CD4-positive, alpha-beta T cell treated with Interleukin-2 at 100 ng/mL for 4 hours (primary cell): Measurements from ENCODE around the gene MTF2.
"Not testable (repeated sequence)": the region's sequence is repeated elsewhere in the genome, so short reads cannot be mapped to it uniquely, and the experiment has no call there.

Experiments
- DNase-seq: peaks from one replicate; pipeline ENCODE4 v3.0.0-alpha.2; 2020; ENCODE audit warnings: low spot score

MTF2 gene

DNA sequence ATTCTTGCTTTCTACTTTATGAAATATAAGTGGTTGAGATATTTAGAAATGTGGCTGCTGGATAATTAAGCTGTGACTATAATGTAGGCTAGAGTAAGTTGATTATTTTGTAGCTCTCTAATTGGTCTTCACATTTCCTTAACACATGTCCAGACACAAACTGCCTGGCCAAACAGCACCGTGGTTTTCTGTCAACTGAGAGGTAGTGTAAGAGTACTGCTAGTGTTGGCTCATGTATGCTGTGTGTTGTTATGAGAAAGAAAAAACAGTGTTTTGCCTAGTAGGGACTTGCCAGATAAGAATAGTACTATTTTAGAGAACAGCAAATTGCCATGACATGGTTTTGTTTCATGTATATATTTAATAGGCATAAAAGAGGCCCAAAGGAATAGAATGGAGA, 64.1 kb downstream of the MTF2 start:
- DNase-seq, result no peak

DNA sequence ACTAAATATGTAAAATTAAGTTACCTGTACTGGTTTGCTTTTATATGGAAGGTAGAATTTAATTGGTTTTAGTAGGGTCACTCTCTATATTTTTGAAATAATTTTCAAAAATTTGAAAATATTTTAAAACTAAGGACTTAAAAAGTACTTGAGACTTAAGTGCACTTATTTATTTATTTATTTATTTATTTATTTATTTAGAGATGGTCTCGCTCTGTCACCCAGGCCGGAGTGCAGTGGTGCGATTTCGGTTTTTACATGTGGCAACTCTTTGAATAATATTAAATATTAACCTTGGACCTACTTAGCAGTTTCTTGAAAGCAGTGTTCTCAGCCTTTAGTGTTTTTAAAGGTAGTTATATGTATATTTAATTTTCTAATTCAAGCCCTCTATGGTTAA, 64.7 kb downstream of the MTF2 start:
- DNase-seq, result no peak

DNA sequence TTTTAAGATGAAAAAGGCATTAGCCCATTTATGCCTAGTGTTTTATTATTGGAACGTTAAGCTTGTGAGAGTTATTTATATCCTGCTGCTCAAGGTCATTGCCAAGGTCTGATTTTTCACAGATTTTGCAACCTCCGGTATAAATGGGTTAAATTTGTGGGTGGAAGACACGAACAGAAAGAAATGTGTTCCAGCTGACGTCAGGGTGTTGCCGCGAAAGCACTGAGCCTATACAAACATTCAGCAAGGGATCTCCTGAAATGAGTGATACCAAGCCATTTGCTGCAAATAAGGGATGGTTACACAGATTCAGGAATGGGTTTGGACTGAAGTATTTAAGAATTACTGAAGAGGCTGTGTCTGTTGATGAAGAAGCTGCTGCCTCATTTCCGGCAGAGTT, 68.9 kb downstream of the MTF2 start:
- DNase-seq, result no peak

DNA sequence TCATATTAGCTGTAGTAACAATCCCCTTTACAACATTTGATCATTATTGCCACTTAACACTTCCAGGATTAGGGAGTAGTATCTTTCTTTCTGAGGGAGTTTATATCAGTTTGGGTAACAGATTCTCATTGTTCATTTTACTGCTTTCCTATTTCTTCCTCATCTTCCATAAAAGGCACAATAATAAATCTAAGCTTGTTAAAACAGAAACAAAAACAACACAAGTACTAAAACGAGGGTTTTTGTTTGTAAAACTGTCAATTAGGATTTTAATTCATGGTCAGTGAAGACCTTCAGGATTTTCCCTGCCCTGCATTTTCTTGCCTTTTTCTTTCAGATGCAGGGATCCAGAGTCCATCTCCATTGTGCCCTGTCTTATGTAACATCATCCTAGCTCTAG, 71.6 kb downstream of the MTF2 start:
- no peak for DNase-seq

DNA sequence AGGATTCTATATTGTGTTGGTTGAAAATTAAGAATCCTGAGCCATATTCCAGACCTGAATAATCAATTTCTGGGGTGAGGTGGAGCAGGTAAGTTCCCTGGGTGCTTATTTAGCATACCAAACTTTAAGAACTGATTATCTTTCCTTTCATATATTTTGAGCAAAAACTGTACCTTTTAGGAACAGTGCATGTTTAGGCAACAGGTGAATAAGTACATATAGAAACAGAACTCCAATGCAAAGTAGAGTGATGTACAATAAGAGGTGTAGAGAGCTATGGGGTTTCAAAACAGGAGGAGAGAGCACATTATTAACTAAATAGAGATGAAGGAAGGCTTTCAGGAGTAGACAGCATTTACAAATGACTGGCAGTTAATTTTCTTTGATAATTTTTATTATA, 72.4 kb downstream of the MTF2 start:
- DNase-seq, result no peak

DNA sequence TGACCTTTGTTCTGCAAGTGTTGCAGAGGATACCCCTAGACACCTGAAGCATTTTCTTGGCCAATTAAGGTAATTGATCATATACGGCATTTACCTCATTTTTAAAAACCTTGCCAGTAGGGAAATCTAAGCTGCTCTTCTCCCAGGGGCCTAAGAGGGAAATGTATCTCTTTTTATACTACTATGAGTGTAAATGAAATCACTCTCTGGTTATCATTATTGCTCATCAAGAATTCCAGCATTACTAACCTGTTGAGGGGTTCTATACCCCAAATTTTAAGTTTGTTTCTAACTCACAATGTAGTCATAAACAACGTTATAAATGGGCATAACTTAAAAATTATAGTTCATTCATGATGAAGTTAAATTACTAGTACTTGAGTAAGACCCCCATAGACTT, 73.8 kb downstream of the MTF2 start:
- DNase-seq, result no peak

DNA sequence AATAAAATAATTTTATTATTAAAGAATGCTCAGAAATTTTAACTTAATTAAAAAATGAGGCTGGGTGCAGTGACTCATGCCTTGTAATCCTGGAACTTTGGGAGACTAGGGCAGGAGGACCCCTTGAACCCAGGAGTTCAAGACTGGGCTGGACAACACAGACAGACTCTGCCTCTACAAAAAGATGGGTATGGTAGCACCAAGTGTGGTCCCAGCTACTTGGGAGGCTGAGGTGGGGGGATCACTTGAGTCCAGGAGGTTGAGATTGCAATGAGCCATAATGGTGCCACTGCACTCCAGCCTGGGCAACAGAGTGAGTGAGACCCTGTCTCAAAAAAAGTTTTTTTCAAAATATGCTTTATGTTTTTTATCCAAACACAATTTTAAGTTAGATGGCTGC, 75.8 kb downstream of the MTF2 start:
- no peak for DNase-seq

DNA sequence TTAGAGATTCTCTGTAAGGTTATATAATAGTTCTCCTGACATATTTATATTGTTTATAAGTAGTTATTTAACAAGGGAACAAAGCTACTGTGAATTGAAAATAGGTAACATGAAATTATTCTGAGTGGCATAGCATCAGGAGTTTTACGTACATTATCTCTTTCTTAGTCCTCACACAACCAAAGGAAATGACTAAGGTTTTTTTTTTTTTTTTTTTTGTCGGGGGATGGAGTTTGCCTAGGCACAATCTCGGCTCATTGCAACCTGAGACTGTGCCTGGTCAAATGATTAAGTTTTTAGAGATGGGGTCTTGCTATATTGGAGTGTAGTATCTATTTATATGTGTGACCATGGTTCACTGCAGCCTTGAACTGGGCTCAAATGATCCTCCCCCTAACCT, 76.3 kb downstream of the MTF2 start:
- DNase-seq, result no peak

DNA sequence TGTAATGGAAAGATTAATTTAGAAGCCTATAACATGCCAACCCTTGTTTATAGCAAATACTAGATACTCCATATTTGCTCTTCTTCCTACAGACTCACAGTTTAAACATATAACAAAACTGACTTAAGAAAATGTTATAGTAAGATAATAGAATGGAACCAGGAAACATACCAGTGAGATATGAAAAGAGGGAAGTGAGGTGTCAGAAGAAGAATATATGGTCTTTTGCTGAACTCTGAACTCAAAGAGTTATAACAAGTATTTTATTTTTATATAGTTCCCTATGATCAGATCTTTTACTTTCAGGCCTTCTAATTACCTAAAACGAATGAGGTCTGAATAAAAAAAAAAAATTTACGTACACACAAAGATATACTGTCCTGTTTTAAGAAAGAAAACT, 80.3 kb downstream of the MTF2 start:
- no peak for DNase-seq

DNA sequence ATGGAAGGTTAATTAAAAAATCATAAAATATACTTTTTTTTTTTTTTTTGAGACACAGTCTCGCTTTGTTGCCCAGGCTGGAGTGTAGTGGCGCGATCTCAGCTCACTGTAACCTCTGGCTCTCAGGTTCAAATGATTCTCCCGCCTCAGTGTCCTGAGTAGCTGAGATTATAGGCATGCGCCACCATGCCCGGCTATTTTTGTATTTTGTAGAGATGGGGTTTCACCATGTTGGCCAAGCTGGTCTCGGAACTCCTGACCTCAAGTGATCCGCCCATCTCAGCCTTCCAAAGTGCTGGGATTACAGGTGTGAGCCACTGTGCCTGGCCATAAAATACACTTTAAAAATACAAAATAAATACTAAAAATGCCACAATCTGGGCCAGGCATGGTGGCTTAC, 84.2 kb downstream of the MTF2 start:
- DNase-seq, result not testable (repeated sequence)

DNA sequence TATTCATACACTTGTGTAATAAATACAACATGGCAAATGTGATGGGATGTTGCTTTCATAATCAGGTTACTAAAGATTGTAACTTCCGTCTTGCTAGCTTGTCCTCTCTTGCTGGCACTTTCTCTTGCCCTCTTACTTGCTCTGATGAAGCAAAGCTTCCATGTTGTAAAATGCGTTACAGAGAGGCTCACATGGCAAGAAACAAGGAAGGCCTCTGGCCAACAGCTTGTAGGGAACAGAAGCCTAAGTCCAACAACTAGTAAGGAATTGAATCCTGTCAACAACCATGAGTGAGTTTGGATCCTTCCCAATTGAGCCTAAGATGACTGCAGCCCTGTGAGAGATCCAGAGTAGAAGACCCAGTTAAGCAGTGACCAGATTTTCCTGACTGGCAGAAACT, 85.7 kb downstream of the MTF2 start:
- no peak for DNase-seq

DNA sequence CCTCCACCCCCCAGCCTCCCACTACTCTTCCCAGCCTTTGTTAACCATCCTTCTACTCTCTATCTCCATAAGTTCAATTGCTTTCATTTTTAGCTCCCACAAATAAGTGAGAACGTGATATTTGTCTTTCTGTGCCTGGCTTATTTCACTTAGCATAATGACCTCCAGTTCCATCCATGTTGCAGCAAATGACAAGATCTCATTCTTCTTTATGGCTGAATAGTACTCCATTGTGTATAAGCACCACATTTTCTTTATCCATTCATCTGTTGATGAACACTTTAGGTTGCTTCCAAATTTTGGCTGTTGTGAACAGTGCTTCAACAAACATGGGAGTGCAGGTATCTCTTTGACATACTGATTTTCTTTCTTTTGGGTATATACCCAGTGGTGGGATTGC, 86.8 kb downstream of the MTF2 start:
- not testable (repeated sequence) for DNase-seq

DNA sequence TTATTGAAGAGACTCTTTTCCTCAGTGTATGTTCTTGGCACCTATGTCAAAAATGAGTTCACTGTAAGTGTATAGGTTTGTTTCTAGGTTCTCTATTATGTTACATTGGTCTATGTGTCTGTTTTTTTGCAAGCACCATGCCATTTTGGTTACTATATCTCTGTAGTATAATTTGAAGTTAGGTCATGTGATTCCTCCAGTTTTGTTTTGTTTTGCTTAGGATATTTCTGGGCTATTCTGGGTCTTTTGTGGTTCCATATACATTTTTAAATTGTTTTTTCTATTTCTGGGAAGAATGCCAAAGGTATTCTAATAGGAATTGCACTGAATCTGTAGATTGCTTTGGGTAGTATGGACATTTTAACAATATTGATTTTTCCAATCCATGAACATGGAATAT, 87.9 kb downstream of the MTF2 start:
- DNase-seq, result no peak

DNA sequence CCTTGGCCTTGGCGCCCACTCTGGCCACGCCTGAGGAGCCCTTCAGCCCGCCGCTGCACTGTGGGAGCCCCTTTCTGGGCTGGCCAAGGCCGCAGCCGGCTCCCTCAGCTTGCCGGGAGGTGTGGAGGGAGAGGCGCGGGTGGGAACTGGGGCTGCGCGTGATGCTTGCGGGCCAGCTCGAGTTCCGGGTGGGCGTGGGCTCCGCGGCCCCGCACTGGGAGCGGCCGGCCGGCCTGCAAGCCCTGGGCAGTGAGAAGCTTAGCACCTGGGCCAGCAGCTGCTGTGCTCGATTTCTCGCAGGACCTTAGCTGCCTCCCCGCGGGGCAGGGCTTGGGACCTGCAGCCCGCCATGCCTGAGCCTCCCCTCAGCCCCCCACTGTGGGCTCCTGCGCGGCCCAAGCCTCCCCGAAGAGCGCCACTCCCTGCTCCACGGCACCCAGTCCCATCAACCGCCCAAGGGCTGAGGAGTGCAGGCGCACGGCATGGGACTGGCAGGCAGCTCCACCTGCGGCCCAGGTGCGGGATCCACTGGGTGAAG, 91.1 kb downstream of the MTF2 start:
- DNase-seq, result not testable (repeated sequence)

DNA sequence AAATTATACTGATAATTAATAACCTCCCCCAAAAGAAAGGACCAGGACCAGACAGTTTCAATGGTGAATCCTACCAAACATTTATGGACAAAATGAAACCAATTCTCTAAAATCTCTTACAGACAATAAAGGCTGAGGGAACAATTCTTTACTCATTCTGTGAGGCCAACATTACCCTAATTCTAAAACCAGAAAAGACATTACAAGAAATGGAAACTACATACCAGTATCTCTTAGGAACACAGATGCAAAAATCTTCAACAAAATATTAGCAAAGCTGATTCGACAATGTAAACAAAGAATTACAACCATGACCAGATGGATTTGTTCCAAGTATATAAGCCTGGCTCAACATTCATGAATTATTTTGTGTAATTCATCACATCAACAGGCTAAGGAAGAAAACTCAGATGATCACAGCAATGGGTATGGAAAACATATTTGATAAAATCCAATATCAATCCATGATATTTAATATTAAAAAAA, 92.5 kb downstream of the MTF2 start:
- DNase-seq, result no peak

DNA sequence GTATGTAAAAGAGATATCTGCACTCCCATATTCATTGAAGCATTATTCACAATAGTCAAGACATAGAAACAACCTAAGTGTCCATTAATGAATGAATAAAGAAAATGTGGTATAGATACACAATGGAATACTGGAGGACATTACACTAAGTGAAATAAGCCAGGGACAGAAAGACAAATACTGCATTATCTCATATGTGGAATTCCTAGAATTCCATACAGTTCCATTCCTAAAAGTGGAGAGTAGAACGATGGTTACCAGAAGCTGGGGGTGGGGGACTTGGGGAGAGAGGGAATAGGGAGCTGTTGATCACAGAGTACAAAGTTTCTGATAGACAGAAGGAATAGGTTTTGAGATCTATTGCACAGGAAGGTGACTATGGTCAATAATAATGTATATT, 93.7 kb downstream of the MTF2 start:
- DNase-seq, result no peak

DNA sequence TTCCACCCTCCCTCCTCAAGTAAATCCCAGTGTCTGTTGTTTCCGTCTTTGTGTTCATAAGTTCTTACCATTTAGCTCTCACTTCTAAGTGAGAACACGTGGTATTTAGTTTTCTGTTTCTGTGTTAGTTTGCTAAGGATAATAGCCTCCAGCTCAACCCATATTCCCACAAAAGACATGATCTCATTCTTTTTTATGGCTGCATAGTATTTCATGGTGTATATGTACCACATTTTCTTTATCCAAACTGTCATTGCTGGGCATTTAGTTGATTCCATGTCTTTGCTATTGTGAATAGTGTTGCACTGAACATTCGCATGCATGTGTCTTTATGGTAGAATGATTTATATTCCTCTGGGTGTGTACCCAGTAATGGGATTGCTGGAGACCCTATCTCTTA, 95.6 kb downstream of the MTF2 start:
- DNase-seq, result not testable (repeated sequence)

DNA sequence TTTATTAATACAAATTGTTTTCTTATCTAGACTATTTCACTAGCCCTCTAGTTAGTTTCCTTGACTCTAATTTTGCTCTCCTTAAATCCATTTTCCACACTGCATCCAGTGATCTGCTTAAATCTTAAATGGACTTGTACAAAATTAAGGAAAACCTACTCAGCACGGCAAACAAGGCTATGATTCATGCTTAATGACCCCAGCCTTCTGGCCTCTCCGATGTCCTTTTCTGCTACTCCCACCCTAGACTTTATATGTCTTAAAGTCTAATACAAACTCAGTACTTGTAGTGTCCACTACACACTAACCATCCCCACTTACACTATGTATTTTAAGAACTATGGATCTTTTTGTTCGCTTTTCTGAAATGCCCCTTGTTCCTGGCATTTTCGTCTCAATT, 98.9 kb downstream of the MTF2 start:
- DNase-seq, result no peak

DNA sequence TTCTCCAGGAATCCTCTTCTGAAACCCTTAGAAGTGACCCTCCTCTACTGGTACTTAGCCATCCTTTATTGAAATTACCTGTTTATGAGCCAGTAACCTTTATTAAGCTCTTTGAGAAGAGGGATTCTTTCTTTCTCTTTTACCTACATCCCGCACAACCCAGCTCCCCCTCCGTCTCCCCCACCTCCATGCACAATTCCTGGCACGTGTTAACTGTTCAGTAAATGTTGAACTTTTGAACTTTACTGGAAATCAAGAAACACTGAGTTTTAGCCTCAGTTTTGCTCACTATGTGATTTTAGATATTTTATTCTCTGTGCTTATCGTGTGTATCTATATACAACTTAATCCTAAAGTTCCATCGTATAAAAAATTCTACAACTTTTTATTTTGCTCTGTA, 99.3 kb downstream of the MTF2 start:
- no peak for DNase-seq

DNA sequence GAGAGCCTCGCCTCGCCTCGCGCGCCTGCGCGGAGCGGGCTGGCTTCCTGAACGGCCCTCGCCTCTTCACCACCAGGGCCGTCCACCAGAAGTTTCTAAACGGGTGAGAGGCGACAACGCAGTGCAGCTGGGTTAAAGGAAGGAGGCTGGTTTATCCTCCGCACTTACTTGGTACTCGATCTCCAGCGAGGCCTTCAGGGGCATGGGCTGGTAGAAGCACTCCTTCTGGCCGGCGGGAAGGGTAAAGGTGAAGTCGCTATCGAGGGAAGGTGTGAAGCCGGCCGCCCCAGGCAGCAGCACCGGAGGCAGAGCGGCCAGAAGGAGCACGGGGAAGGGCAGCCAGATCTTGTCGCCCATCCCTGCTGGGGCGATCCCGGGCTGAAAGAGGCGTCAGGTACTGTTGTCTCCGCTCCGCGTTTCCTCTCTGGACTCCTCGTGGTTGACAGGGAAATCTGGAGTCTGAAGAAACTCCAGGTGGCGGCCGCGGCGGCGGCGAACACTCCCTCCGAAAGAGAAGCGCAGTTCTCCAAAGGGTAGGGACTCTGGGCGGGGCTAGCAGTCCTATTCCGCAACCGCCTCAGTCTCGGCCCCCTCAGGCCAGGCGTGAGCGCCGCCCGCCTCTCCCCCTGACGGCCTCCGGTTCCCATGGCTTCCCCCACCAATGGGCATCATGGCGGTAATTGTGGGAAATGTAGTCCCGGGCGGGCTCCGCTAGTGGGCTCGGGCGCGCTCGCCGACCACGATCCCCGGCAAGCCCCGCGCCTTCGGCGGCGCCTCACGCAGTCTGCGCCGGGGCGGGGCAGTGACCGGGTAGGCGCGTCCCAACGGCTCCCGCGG, 101.0 kb downstream of the MTF2 start, which contains the start of gene TMED5:
TMED5 (minus strand) TSS at position 528 of the 837 bp plus-strand sequence; CDS start at position 357, 171 bp downstream.
- DNase-seq, result peak; percentile 97

DNA sequence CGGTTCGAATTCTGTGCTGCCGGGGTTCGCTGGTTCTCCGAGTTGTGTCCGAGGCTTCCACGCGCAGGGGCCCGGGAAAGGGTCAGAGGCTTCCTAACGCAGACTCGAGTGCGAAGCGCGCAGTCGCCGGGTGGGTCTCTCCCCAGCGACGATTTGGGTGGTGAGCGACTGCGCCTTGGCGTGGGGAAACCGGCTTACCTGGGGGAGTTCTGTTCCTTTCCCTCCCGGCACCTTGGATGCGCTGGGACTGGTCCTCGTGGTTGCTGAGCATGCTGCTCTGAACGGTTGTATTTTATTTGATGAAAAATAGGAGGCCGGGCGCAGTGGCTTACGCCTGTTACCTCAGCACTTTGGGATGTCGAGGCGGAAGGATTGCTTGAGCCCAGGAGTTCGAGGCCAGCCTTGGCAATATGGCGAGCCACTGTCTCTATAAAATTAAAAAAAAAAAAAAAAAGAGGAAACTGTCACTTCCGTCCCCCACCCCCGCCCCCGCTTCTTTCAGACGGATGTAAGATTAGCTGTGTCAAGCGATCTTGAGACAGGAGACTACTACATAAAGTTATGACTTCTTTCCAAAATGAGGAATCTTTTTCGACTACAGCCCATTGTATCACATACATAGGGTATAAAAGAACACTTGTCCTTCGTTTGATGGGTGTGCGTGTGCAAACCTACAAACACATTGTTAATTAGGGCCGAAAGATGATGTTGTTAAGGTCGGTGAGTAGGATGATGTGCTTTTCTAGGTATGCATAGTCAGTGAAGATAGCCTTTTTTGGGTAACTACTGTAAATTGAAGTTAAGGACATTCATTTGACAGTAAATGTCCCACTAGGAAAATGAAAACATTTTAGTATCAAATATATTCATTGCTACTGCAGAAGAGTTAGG, 101.9 kb downstream of the MTF2 start, which contains the start of gene CCDC18:
CCDC18 (plus strand) TSS at position 2 of the 891 bp plus-strand sequence. CDS start 2,638 bp downstream, outside the sequence.
- peak; percentile 42 for DNase-seq

DNA sequence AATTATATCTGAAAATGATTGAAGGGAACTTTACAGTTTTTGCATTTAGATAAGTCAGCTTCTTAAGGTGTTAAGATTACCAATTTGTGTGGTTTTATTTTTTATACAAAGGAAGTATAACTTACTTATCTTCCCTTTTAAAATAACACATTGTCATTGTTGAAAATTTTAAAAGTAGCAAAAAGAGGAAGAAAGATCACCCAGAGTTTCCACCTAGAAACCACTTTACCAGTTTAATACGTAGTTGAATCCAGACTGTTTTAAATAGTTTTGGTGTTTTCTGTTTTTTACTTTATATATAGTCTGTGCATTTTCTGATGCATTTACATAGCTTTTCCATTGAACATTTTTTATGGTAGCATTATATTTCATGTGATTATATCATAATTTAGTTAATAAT, 107.6 kb downstream of the MTF2 start:
- DNase-seq, result no peak
